Stimulated activated CD4-positive, alpha-beta T cell treated with anti-CD3 and anti-CD28 coated beads, TNF-alpha, amount 100 ng/mL, for 48 hours (primary cell): ENCODE measurements around the gene ATXN2.
"Not testable (repeated sequence)": the region's sequence is repeated elsewhere in the genome, so short reads cannot be mapped to it uniquely, and the experiment has no call there.

Experiments used
- DNase-seq, 3 donors: peaks; one replicate each; pipeline ENCODE4 v3.0.0-alpha.2; 2020; ENCODE audit warnings: low read depth in 3 of 3

Gene ATXN2

DNA sequence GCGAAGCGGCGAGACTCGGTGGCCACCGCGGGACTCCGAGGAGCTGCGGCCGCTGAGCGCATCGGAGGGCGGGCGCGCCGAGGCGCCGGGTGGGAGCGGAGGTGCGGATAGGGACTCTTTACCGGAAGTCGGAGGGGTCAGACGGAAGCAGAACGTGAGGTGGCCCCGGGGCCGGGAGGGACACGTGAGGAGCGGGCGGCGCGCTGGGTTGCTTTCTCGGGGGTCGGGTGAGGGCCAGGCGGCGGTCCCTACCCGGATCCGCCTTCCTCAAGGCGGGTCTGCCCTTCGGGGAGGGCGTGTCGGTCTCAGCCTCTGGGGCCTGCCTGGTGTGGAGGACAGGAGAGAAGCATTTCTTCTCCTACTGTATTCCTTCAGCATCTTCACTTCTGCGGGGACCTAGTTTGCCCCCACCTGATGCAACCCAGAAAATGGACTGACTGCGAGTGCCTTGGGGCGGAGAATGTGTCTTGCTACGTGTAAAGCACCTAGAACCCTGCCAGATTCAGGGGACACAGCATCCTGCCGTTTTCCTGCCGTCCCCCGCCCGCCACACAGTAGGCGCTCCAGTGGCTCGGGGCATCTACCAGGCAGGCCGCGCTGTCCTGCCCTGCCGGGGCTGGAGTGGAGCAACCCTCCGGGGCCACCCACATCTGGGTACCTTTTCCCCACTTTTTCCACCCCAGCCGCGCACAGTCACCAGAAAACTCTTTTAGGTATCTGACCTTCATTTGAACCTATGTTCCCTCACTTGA, 514 bp upstream of the ATXN2 start:
- DNase-seq: peak; percentile 78 to 86 (median 81)

DNA sequence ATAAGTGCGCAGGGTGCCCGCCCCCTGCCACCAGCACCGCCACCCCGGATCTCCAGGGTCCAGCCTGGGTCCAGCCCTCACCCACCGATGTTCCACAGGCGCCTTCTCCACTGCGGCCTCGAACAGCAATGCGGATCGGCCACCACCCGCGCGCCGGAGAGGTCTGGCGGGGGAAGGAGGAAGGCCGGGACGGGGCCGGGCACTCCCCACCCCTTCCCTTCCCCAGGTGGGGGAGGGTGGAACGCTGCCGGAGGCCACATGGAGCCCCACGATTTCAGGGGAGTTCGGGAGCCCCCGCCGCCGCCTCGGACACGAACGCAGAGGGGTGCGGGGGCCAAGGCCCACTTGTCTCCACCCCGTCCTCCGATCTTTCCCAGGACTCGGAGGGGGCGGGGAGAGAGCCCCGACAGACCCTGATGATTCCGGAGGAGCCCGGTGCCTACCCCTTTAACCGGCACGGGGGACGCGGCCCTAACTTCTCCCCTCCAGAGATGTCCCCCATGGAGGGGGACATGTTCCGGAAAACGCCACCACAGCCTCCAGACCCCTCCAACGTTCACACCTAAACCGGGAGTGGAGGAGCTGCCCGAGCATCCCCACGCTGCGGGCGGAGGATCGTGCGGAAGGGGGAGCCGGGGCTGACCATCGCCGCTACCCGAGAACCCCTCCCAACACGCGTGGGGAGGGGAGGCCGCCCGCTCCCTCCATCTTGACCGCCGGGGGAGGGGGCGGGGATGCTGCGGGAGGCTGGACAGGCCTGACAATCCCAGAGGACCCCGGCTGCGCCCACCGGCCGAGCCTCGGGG, 1.1 kb downstream of the ATXN2 start:
- DNase-seq: peak in 1 of 3 donors; percentile 16

GRCh38 chr12:111596985-111597830, 1.9 kb downstream of the ATXN2 start:
- DNase-seq: peak in 1 of 3 donors; percentile 16

DNA sequence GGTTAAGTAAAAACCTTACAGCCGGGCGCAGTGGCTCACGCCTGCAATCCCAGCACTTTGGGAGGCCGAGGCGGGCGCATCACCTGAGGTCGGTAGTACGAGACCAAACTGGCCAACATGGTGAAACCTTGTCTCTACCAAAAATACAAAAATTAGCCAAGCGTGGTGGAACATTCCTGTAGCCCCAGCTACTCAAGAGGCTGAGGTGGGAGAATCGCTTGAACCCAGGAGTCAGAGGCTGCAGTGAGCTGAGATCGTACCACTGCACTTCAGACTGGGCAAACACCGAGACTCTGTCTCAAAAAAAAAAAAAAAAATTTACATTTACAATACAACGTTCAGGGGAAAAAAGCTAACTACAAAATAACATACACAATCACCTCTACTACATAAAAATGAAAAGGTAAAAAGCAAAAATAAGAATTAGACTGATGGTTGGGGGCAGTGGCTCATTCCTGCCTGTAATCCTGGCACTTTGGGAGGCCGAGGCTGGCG, 3.7 kb downstream of the ATXN2 start:
- DNase-seq: not testable (repeated sequence)

GRCh38 chr12:111591399-111592010, 7.6 kb downstream of the ATXN2 start:
- DNase-seq: not testable (repeated sequence)

- DNase-seq: no peak
Observed at GRCh38 chr12:111590552-111590951, 8.6 kb downstream of the ATXN2 start.

GRCh38 chr12:111589601-111590000, 9.5 kb downstream of the ATXN2 start:
- DNase-seq: no peak

- DNase-seq: no peak
Observed at GRCh38 chr12:111588010-111588409, 11.1 kb downstream of the ATXN2 start.

- DNase-seq: no peak
Observed at GRCh38 chr12:111586986-111587385, 12.1 kb downstream of the ATXN2 start.

- DNase-seq: no peak
Observed at GRCh38 chr12:111585690-111586089, 13.4 kb downstream of the ATXN2 start.

- no peak for DNase-seq
Observed at GRCh38 chr12:111584959-111585358, 14.2 kb downstream of the ATXN2 start.

GRCh38 chr12:111583506-111583905, 15.6 kb downstream of the ATXN2 start:
- DNase-seq: not testable (repeated sequence)

- no peak for DNase-seq
Observed at GRCh38 chr12:111582133-111582747, 16.9 kb downstream of the ATXN2 start.

GRCh38 chr12:111581434-111582132, 17.5 kb downstream of the ATXN2 start:
- no peak for DNase-seq

DNA sequence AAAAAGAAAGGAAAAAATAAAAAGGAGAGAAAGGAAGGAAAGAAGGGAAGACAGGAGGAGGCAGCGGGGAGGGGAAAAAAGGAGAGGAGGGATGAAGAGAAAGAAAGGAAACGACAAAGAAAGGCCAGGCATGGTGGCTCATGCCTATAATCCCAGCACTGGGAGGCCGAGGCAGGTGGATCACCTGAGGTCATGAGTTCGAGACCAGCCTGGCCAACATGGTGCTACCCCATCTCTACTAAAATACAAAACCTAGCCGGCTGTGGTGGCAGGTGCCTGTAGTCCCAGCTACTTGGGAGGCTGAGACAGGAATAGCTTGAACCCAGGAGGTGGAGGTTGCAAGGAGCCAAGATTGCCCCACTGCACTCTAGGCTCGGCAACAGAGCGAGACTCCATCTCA, 18.4 kb downstream of the ATXN2 start:
- no peak for DNase-seq

- DNase-seq: no peak
Observed at GRCh38 chr12:111580119-111580425, 19.0 kb downstream of the ATXN2 start.

GRCh38 chr12:111578971-111579340, 20.2 kb downstream of the ATXN2 start:
- no peak for DNase-seq

- DNase-seq: no peak
Observed at GRCh38 chr12:111578276-111578970, 20.7 kb downstream of the ATXN2 start.

- DNase-seq: no peak
Observed at GRCh38 chr12:111574797-111575443, 24.2 kb downstream of the ATXN2 start.

- no peak for DNase-seq
Observed at GRCh38 chr12:111573476-111573875, 25.6 kb downstream of the ATXN2 start.
